GM12874 (cell line): ENCODE measurements around the gene USP40.

Experiments
- TF ChIP-seq, protein P1 (sequence below): IDR thresholded peaks from 2 replicates; pipeline ENCODE4 v1.5.1; 2011; ENCODE audit warnings: low read depth, mild to moderate bottlenecking, control low read depth, low read length, moderate library complexity; ENCODE audit not compliant: insufficient read depth

USP40 gene

DNA sequence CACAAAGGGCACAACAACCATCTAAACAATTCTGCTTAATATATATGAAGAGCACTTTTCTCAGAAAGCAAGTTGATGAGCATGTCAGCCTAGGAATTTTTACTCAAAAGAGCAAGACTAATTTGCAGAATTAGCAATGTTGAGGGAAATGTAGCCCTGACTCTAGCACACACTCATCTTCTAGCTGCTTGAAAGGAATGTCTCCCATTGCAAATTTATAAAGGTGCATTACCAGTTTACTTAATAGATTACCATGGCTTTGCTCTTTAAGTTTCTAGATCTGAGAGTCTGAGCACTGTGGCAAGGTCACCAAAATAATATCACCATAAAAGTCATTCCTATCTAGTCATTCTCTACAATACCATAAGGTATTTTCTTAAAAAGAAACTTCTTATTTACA lies 40.8 kb downstream of the USP40 start:
- TF ChIP-seq, protein P1, sequence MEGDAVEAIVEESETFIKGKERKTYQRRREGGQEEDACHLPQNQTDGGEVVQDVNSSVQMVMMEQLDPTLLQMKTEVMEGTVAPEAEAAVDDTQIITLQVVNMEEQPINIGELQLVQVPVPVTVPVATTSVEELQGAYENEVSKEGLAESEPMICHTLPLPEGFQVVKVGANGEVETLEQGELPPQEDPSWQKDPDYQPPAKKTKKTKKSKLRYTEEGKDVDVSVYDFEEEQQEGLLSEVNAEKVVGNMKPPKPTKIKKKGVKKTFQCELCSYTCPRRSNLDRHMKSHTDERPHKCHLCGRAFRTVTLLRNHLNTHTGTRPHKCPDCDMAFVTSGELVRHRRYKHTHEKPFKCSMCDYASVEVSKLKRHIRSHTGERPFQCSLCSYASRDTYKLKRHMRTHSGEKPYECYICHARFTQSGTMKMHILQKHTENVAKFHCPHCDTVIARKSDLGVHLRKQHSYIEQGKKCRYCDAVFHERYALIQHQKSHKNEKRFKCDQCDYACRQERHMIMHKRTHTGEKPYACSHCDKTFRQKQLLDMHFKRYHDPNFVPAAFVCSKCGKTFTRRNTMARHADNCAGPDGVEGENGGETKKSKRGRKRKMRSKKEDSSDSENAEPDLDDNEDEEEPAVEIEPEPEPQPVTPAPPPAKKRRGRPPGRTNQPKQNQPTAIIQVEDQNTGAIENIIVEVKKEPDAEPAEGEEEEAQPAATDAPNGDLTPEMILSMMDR = no peak

DNA sequence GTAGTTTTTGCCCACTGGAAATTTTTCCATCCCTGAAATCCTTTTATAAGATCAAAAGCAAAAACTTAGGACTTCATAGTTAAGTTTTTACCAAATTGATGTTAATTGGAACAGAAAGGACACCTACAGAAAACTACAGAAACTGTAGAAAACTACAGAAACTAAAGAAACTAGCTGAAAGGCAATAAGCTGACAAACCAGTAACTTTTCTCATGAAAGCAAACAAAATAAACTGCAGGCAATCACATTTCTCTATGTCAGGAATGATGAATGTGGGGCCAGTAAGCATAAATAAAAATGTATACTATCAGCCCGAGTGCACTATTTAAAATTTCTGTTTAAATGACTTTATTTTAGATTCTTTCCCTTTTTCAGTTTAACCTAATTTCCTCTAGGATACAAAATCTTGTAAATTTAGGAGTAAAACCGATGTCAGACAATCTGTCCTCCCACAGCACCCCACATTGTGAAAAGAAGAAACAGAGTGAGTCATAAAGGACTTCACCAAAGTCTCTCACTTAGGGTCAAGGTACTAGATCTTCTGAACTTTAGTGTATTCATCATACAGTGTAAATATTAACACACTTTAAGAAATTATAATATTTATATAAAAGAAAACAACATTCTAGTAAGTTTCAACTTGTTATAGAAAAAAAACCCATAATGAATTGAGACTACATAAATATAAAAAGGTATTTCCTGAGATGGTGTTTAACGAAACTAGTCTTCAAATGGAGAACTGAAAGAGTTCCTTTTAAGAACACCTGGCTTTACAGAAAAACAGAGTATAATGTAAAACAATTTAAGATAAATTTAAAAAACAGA lies 46.6 kb downstream of the USP40 start:
- TF ChIP-seq, protein P1 = no peak

DNA sequence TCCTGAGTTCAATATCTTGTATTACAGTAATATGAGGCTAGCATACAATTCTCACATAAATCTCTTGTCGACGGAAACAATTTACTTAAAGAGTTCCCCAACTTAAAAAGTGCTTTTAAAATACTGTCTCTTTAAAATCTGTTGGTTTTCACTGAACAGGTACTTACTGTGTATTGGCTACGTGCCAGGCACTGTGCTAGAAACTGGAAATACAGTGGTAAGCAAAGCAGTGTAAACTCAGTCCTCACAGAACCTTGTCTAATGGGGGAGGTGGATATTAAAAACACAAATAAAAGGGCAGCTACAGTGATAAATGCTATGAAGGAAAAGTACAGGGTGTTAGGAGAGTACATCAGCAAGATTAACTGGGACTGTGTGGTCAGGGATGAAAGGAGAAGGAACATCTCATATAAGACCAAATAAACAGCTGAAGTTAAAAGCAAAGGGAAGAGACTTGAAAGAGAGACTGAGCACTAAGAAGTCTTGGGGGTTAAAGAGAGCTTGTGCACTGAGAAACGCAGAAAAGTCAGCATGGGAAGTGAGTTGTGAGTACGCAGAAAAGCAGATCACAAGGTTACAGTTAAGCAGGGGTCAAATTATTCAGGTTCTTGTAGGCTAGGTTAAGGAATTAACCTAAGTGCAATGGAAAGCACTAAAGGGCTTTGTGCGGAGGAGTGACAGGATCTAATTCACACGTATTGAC lies 52.5 kb downstream of the USP40 start:
- TF ChIP-seq, protein P1 = no peak

DNA sequence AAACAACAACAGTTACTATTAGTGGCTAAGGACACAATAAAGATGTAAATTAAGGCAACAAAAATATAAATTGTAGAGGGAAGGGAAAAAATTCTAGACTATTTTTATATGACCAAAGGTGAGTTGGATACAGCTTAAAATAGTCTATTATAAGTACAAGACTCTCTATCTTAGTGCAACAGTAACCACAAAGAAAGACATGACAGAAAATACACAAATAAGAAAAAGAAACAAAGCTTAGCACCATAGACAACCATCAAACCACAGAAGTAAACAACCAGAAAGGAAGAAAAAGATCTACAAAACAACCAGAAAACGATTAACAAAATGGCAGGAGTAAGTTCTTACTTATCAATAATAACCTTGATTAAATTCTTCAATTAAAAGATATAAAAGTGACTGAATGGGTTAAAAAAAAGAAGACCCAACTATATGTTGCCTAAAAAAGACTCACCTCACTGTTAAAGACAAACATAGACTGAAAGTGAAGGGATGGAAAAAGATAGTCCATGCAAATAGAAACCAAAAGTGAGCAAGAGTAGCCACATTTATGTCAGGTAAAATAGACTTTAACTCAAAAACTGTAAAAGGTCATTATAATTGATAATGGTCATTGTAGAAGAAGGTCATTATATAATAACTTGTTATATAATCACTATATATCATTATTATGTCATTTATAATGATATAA lies 62.5 kb downstream of the USP40 start:
- TF ChIP-seq, protein P1 = no peak

DNA sequence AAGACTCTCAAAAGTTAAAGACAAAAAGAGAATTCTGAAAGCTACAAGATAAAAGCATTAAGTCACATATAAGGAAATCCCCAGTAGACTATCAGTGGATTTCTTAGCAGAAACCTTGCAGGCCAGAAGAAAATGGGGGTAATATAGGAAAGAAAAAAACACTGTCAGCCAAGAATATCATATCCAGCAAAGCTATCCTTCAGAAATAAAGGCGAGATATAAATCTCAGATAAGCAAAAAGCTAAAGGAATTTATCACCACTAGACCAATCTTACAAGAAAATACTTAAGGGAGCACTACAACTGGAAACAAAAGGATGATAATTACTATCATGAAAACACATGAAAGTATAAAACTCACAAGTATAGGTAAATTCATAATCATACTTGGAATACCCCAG lies 63.1 kb downstream of the USP40 start:
- TF ChIP-seq, protein P1 = no peak

DNA sequence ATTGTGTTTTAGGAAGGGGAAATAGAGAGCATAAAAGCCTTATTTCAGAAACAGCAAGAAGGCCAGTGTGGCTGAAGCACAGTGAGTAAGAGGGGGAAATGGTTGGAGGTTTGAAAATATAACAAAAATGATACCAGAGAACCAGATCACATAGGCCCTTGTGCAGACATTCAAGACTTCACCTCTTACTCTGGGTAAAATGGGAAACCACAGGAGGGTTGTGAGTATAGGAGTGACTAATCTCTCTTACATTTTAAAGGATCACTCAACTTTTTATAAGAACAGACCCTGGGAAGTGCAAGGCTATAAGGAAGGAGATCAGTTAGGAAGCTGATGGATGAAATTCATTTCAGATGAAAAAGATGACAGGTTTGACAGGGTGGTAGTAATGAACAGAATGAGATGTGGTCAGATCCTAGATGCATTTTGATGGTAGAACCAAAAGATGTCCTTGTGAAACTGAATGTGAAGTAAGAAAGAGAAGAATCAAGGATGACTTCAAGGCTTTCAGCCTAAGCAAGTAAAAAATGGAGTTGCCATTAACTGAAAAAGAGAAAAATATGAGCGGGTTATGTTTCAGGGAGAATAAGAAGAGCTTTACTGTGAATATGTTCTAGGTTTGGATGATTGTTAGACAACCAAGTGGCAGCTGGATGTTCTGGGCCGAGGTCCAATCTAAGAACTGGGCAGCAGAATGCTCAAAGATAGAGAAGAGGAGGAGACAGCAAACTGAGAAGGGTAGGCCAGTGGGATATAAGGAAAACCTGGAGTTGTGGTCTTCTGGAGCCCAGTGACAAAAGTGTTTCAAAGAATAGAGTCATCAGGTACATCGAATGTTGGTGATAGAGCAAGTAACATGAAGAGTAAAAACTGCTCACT lies 65.1 kb downstream of the USP40 start:
- TF ChIP-seq, protein P1 = no peak
